Neural cell (in vitro differentiated cells): ENCODE measurements around the gene NXPH2.

Source experiments
- CTCF ChIP-seq: fragments of 450-650 bp; IDR thresholded peaks from 2 replicates; pipeline ENCODE4 v1.5.1; 2014; ENCODE audit warnings: antibody characterized with exemption, mild to moderate bottlenecking, moderate library complexity; ENCODE audit not compliant: poor library complexity, severe bottlenecking
- EZH2 ChIP-seq: fragments of 200-600, 300-800 bp; shearing (Covaris generic), sonication (generic); IDR thresholded peaks from 2 replicates; pipeline ENCODE4 v1.6.1; 2014; ENCODE audit warnings: antibody characterized with exemption, low read length, borderline replicate concordance, mild to moderate bottlenecking; ENCODE audit not compliant: insufficient read depth, poor library complexity, severe bottlenecking
- POLR2AphosphoS5 ChIP-seq: IDR thresholded peaks from 2 replicates; pipeline ENCODE4 v1.6.1; 2012
- RAD21 ChIP-seq: fragments of 450-650 bp; conservative IDR thresholded peaks from 2 replicates; pipeline ENCODE4 v1.6.1; 2014; ENCODE audit warnings: antibody characterized with exemption, mild to moderate bottlenecking, moderate library complexity

GRCh38 chr2:138763971-138764370 lies 16.2 kb downstream of the NXPH2 start:
- no peak for TF ChIP-seq POLR2AphosphoS5
- no peak for TF ChIP-seq EZH2
- TF ChIP-seq RAD21: no peak
- TF ChIP-seq CTCF: no peak
